Coronary artery (tissue), 2 donors: Measurements from ENCODE around the gene WDR37.

Experiments
- DNase-seq: peaks from one replicate; pipeline ENCODE4 v3.0.0-alpha.2; 2017; ENCODE audit warnings: low spot score
- H3K27ac ChIP-seq, 2 donors: fragments of 200-600 bp; sonication (generic); one replicate each; pipeline ENCODE4 v1.5.1; 2016 to 2019
- H3K4me3 ChIP-seq: fragments of 200-600 bp; sonication (generic); 2 replicates; pipeline ENCODE4 v1.5.1; 2016; ENCODE audit warnings: mild to moderate bottlenecking, moderate library complexity
- TF ChIP-seq, protein P1 (sequence below): fragments of 200-600 bp; sonication (generic); IDR thresholded peaks from one replicate; pipeline ENCODE4 v1.5.1; 2019; ENCODE audit warnings: antibody characterized with exemption

WDR37 gene

DNA sequence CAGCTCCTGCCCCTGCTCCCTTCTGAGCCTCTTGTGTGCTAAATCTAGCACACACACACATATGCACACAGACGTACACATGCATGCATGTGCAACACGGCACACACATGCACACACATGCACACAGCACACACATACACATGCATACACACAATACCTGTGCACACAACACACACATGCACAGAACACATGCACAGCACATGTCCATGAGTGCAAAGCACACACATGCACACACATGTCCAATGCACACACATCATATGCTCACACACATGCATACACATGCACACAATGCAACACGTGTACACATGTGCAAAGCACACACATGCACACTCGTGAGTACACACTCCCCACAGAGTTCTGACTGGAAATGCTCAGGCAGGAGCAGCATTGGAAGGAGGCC, 115.0 kb downstream of the WDR37 start:
- no peak for DNase-seq
- TF ChIP-seq, protein P1, sequence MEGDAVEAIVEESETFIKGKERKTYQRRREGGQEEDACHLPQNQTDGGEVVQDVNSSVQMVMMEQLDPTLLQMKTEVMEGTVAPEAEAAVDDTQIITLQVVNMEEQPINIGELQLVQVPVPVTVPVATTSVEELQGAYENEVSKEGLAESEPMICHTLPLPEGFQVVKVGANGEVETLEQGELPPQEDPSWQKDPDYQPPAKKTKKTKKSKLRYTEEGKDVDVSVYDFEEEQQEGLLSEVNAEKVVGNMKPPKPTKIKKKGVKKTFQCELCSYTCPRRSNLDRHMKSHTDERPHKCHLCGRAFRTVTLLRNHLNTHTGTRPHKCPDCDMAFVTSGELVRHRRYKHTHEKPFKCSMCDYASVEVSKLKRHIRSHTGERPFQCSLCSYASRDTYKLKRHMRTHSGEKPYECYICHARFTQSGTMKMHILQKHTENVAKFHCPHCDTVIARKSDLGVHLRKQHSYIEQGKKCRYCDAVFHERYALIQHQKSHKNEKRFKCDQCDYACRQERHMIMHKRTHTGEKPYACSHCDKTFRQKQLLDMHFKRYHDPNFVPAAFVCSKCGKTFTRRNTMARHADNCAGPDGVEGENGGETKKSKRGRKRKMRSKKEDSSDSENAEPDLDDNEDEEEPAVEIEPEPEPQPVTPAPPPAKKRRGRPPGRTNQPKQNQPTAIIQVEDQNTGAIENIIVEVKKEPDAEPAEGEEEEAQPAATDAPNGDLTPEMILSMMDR = no peak
- Histone ChIP-seq H3K27ac (no peak overlapping the region), H3K4me3 (no peak overlapping the region)

DNA sequence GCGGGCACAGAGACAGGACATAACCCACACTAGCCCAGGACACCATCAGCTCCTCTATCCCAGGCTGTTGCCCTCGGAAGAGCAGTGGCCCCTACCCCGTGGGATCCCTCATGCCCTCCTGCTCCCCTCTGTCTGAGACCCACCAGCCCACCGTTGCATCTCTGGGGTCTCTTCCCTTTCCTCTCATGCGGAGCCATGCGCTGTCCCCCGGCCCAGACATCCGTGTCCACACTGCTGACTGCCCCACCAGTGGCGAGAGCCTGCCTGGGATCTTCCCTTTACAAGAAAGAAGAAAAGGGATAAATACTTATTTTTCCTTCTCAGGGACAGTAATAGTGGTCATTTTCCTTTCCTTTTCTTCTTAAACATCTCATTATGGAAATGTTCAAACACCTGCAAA, 115.4 kb downstream of the WDR37 start:
- TF ChIP-seq, protein P1 = no peak
- Histone ChIP-seq H3K4me3 (no peak overlapping the region), H3K27ac (no peak overlapping the region)
- DNase-seq = no peak

DNA sequence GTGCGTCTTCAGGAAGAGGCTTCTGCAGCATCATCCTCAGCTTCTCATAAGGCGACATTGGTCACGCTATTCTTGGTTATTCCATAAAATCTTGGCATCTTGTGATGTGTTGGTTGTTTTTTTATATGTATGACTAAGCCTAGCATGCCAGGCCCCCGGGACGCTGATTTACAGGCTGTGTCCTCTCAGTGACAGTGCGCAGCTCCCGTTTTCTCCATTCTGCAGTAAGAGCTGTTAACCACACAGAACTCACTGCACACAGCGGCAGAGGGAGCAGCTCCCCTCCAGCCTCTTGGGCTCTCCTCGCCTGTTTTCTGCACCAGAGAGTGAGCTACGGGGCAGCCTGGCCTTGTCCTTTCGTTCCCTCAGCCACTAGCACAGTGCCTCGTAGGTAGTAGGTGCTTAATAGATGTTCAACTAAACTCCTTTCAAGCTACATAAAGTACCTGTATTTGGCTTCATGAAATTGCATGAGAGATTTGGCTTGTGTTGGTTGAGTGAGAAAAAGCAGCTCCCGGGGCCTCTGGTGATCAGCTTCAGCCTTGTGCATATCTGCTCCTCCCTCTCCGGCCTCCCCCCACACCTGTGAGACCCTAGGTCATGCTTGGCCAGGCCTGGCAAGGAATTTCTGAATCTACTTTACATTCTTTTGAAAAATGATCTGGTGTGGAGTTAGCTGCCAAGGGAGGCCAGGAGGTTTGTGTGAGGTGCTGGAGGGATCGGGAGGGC, 116.2 kb downstream of the WDR37 start:
- TF ChIP-seq, protein P1 = no peak
- Histone ChIP-seq H3K27ac (no peak overlapping the region), H3K4me3 (no peak overlapping the region)
- DNase-seq = no peak

DNA sequence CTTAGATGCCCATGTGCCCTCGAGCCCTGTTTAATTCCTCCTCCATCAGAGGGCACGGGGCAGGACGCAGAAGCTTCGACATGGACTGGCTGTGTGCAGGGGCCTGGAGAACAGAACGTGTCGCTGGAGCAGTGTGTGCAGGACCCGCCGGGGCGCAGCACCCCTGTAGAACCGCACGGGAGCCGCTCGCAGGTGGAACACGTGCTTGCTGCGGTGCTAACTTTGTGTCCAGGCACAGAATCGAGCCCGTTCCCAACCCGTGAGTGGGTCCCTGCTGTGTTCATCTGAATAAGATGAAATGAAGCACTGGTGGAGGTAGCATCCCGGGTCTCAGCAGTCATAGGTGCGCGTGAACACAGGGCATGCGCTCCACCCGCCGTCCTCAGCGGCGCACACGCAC, 116.9 kb downstream of the WDR37 start:
- DNase-seq = no peak
- TF ChIP-seq, protein P1 = no peak
- Histone ChIP-seq H3K27ac (no peak overlapping the region), H3K4me3 (no peak overlapping the region)

DNA sequence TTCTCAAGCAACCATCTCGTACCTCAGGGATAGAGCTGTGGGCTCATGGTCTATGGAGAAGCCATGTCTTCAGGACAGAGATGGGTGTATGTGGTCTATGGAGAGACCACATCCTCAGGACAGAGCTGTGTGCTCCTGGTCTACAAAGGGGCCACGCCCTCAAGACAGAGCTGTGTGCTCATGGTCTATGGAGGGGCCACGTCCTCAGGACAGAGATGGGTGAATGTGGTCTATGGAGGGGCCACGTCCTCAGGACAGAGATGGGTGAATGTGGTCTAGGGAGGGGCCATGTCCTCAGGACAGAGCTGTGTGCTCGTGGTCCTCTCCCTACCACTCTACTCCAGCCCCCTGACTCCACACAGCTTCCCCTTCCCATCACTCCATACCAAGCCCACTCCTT, 117.8 kb downstream of the WDR37 start:
- Histone ChIP-seq H3K4me3 (no peak overlapping the region), H3K27ac (no peak overlapping the region)
- DNase-seq = no peak
- TF ChIP-seq, protein P1 = no peak

DNA sequence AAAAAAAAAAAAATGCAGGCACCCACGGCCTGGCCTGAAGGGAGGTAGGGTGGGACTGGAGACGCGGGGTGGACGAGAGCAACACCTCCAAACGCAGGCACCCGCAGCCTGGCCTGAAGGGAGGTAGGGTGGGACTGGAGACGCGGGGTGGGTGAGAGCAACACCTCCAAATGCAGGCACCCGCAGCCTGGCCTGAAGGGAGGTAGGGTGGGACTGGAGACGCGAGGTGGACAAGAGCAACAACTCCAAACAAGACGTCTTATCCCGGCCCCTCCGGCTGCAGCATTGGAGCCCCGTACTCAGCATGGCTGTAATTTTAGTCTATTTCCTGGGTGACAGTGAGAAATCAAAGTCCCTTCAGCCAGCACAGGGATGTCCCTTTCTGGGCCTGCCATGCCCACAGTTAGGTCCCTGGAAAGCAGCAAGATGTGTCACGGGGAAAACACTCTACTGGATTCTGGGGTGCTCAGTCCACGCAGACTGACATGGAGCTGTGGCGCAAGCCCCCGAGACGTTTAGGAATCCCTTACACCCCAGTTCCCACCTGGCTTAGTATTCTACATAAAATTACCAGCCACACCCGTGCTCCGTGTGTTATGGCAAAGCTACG, 119.9 kb downstream of the WDR37 start:
- no peak for DNase-seq
- no peak overlapping the region for H3K27ac ChIP-seq
- no peak overlapping the region for H3K4me3 ChIP-seq
- TF ChIP-seq, protein P1 = no peak

DNA sequence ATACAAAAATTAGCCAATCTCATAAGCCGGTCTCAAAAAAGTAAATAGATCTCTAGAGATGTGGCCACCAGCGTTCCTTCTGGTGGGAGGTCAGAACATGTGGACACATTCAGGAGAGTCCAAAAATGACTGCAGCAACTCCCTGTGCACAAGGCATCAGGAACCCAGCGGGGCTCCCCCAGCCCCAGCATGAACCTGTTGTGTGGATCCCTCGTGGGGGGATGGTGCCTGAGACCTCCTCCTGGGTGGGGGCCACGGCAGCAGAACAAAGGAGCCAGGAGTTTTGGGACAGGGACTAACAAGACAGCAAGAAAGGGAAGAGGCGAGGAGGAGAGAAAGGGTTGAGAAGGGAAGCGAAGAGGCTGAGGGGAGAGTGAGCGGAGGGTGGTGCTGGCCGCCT, 121.8 kb downstream of the WDR37 start:
- H3K27ac ChIP-seq = no peak overlapping the region
- DNase-seq = no peak

More for the DNA sequence above, 121.8 kb downstream of the WDR37 start:
- no peak overlapping the region for H3K4me3 ChIP-seq
- TF ChIP-seq, protein P1 = no peak
